Body of pancreas (tissue), 4 donors: Measurements from ENCODE around the gene LRRC70.

Source experiments
- CTCF ChIP-seq, 7 experiments: fragments of 450-650 bp in 4 of 7; fragments of 200-600 bp in 3 of 7; sonication (generic) in 3 of 7; IDR thresholded peaks; one replicate each; pipeline ENCODE4 v1.5.1; 2016 to 2019; ENCODE audit warnings: antibody characterized with exemption in 7 of 7
- POLR2A ChIP-seq, 3 donors: fragments of 450-650 bp; IDR thresholded peaks; one replicate each; pipeline ENCODE4 v1.6.1; 2016; ENCODE audit warnings: antibody characterized with exemption in 3 of 3, mild to moderate bottlenecking in 2 of 3

- TF ChIP-seq CTCF (IDR thresholded peaks at IDR 0.05) (no peak), POLR2A (IDR thresholded peaks at IDR 0.05) (no peak)
Measured at GRCh38 chr5:62596691-62597090, 18.1 kb downstream of the LRRC70 start.
